ENCODE data around the gene ADAM12.
"Not testable (repeated sequence)": the region's sequence is repeated elsewhere in the genome, so short reads cannot be mapped to it uniquely, and the experiment has no call there.

The ADAM12 gene

DNA sequence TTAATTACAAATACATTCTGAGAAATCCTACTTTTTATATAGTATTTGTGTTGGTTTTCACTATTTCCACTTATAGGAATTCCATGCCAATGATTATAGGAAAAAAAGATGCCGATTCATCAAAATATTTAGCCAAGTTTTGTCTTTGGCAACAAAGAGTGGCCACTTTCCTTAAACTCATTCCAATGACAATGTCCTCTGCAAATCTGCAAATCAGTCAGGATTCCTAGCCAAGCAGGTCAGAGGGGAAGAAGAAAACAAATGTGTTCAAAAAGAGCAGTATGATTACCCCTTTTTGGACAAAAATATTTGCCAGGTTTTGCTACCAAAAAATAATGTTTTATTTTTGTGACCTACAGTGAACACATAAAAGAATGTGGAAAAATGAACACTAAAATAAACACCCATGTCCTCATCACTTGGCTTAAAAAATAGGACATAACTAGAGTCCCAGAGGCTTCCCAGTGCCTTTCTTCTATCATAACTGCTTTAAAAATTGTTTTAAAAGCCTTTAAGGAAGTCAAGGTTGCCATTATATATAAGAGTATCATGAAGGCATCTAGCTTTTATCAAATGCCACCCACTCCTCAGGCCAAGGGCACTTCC, 125.9 kb downstream of the ADAM12 start:
- DNase-seq (ENCODE audit: low spot score): no peak

GRCh38 chr10:126259760-126260479, 128.4 kb downstream of the ADAM12 start:
- DNase-seq (ENCODE audit: low spot score): no peak

- no peak for DNase-seq (ENCODE audit: low spot score)
Observed at GRCh38 chr10:126256864-126257263, 131.4 kb downstream of the ADAM12 start.

GRCh38 chr10:126255313-126255712, 133.0 kb downstream of the ADAM12 start:
- DNase-seq (ENCODE audit: low spot score): no peak

DNA sequence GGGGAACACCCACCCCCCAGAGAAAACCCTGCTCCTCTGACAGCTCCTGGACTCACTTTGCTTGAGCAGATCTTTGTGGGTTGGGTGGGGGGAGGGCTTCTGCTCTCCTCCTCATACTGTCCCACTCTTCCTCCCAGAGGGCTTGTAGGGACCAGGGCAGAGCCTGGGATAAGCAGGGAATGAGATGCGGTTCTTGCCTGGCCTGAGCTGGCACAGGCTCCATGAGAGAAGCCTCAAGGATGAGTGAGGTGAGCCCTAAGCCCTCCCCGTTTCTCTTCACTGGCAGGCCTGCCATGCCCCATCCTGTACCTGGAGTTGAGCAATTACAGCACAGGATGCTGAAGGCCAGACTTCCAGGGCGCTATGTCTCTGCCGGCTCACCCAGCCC, 134.7 kb downstream of the ADAM12 start:
- DNase-seq (ENCODE audit: low spot score): no peak

- DNase-seq (ENCODE audit: low spot score): no peak
Observed at GRCh38 chr10:126252884-126253610, 135.2 kb downstream of the ADAM12 start.

DNA sequence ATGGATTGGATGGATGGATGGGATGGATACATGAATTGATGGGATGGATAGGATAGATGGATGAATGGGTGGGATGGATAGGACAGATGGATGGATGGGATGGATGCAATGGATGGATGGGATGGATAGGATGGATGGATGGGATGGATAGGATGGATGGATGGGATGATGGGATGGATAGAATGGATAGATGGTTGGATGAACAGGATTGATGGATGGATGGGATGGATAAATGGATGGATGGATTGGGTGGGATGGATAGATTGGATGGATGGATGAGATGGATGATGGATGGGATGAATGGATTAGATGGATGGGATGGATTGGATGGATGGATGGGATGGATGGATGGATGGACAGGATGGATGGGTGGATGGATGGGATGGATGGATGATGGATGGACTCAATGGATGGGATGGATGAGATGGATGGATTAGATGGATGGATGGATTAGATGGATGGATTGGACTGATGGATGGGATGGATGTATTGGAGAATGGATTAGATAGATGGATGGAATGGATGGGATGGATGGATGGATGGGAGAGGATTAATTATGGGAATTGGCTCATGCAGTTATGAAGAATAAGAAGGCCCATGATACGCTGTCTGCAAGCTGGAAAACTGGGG, 136.4 kb downstream of the ADAM12 start:
- no peak for DNase-seq (ENCODE audit: low spot score)

DNA sequence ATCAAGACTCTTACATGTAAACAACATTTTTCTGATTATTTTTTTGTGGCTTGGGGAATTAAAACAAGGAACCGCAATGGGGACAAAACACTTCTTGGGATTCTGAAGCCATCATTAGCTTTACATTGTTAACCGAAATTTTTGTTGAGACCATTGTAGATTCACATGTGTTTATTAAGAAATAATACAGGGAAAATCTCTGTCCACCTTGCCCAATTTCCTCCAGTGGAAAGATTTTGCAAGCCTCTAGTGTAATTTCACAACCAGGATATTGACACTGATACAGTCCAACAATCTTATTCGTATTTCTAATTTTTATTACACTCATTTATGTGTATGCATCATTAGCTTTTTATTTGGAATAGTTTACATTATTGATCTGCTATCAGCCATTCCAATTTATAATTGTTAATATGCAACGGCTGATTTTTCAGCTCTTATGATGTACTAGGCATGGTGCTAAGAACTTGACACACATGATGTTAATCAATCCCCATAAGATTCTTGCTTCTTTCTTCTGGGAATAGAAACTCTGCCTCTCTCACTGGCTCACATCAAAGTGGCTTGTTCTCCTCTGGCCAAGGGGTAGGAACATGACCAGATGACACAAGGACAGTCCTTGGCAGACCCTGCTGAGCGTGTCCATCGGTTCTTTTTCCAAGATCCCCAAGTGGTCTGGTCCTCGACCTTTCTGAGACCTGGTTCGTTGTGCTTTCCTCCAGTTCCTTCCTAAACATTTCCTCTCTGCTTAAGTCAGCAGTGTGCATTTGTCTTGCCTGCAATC, 137.6 kb downstream of the ADAM12 start:
- no peak for DNase-seq (ENCODE audit: low spot score)

DNA sequence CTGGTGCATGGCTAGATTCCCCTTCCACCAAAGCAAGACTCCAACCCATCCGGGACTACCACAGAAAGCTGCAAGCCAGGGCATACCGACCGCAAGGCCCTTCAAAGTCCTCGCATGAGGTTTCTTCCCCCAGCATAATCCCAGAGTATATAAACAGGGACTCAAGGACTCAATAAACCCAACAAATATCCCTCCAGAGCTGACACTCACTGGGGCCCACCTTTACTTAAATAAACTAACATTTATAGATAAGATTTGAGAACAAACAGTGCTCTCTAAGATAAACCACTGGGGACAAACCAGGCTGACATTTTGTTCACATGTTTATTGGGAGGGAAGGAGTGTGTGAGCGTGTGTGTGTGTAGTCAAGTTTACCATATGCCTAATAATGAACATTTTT, 138.2 kb downstream of the ADAM12 start:
- DNase-seq (ENCODE audit: low spot score): no peak

DNA sequence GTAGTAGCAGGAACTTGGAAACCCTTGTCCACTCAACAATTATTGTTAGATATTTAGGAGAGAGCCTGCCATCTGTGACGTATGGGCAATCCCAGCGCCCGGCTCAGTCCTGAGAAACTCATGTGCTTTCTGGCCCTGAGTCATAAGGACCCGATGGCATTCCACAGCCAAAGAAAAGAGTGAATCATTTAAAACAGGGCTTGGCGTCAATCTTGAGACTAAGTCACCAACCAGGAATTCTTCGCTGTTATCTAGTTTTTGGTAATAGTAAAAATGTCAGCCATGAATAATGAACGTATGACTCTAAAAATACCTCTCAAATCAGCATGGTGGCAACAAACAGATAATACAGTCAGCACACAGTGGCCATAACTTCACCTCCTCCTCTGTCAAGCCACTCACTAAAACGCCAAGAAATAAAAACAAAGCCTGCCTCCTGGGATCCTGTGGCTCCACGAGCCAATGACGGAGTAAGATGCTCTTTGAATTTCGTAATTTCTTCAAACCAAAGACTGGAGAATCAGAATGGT, 140.8 kb downstream of the ADAM12 start:
- DNase-seq (ENCODE audit: low spot score): no peak

DNA sequence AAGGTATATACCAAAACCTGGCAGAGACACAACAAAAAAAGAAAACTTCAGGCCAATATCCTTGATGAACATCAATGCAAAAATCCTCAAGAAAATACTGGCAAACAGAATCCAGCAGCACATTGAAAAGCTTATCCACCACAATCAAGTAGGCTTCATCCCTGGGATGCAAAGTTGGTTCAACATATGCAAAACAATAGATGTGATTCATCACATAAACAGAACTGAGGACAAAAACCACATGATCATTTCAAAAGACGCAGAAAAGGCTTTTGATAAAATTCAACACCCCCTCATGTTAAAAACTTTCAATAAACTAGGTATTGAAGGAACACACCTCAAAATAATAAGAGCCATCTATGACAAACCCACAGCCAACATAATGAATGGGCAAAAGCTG, 141.9 kb downstream of the ADAM12 start:
- DNase-seq (ENCODE audit: low spot score): not testable (repeated sequence)

DNA sequence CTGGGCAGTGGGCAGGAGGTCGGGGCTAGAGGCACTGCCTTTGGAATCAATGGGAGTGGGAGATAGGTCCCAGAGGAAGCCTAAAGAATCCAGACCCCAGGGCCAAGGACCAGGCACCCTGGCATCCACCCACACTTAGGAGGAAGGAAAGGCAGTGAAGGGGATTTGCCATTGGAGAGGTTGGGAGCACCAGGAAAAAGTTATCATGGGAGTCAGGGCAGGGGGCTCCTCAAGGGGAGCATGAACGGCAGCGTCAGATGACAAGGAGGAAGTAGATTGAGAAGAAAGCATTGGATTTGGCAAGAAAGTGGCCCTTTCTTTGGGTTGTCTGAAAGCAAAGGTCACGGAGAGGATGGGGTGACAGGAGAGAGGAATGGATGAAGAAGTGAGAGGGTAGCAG, 142.8 kb downstream of the ADAM12 start:
- no peak for DNase-seq (ENCODE audit: low spot score)

DNA sequence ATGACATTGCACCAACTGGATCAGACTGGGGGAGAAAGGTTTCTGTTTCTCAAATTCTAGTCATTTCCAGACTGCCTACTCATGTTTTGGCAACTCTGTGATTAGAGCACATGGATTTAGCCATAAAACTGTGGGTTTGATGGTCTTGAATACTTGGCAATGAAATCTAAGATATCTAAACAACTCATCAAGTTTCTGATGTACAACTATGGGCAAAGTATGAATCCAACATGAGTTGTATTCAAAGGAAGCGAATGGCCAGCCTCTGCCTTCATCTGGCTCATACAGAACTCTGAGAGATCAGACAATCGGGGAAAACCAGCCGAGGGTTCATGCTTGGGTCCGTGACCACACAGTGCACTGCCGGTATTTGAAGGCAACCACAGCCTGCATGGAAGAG, 144.3 kb downstream of the ADAM12 start:
- no peak for DNase-seq (ENCODE audit: low spot score)

- no peak for DNase-seq (ENCODE audit: low spot score)
Observed at GRCh38 chr10:126243306-126243705, 145.0 kb downstream of the ADAM12 start.

DNA sequence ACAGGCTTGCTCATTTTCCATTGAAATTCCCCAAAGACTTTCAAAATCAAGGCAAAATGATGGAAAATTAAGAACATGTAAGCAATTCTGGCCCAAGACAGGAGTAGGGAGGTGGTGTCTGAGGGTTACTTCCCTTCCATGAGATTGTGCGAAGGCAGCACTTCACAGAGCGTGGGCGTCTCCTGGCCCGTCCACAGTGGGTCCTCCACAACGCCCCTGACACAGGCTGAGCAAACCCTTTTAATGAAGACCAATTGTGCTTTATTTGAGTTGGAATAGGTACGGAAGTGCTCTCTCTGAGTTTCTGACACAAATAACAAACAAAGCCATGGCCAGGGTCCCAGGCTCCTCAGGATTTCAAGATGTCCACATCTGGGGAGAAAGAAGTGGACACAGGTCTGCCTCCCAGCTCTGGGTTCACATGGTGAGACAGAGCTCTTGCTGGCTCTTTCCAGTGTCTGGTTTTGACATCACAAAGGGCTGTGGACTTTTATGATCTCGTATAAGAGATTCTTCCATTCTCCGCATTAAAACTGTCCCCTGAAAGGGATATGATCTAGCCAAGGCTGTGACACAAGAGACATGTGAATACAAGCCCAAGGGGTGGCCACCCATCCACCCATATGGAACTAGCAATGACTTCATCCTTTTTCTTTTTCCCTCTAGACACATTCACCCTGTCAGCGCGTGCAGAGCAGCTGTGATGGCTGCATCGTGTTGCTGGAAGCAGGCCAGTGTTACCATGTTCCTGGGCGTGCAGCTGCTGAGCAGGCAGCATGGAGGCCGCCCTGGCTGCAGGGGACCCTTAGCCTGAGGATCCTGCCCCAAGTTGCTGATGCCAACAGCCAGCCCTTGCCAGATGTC, 145.6 kb downstream of the ADAM12 start:
- peak; percentile 83 for DNase-seq (ENCODE audit: low spot score)

GRCh38 chr10:126240483-126240882, 147.8 kb downstream of the ADAM12 start:
- DNase-seq (ENCODE audit: low spot score): no peak

GRCh38 chr10:126239844-126240243, 148.4 kb downstream of the ADAM12 start:
- DNase-seq (ENCODE audit: low spot score): no peak

DNA sequence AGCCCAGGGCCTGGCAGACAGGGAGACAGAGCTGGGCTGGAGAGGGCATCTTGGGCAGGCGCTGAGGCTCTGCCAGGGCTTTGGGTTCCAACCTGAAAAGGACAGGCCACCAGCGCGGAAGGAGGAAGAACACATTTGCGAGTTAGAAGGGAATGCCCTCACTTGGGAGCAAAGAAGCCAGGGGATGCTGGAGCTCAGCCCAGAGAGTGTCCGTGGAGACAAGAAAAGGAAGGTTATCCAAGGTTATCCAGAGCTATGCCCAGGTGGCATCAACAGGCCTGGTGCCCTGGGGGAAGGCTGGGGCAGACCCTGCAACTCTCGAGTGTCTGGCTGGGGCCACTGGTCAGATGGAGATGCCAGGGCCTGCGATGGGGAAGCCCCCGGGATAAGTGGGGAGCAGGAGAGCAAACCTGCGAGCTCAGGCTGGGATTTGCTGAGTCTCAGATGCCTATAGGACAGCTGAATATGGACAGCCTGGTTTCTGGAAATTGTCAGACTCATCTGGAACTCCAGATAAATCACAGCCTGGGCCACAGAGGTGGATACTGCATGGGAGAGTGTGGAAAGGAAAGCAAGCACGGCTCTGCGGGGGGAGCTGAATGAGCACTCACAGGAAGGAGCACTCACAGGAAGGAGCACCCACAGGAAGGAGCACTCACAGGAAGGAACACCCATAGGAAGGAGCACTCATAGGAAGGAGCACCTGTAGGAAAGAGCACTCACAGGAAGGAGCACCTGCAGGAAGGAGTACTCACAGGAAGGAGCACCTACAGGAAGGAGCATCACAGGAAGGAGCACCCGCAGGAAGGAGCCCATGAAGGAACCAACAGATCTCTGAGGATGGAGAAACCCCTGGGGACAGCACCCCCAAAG, 152.1 kb downstream of the ADAM12 start:
- no peak for DNase-seq (ENCODE audit: low spot score)

- no peak for DNase-seq (ENCODE audit: low spot score)
Observed at GRCh38 chr10:126235091-126235978, 152.9 kb downstream of the ADAM12 start.

Measured in left forelimb (tissue), 1 donor.